Nucleus accumbens (tissue), 56 donors: ENCODE measurements around the gene NRL.
"Not testable (repeated sequence)": the region's sequence is repeated elsewhere in the genome, so short reads cannot be mapped to it uniquely, and the experiment has no call there.

Experiments used
- DNase-seq, 56 donors: peaks; one replicate each; lab custom pipeline; 2025; lab: John Stamatoyannopoulos, UW

The NRL gene

GRCh38 chr14:24035769-24036168 lies 79.0 kb downstream of the NRL start:
- DNase-seq, result not testable (repeated sequence)

DNA sequence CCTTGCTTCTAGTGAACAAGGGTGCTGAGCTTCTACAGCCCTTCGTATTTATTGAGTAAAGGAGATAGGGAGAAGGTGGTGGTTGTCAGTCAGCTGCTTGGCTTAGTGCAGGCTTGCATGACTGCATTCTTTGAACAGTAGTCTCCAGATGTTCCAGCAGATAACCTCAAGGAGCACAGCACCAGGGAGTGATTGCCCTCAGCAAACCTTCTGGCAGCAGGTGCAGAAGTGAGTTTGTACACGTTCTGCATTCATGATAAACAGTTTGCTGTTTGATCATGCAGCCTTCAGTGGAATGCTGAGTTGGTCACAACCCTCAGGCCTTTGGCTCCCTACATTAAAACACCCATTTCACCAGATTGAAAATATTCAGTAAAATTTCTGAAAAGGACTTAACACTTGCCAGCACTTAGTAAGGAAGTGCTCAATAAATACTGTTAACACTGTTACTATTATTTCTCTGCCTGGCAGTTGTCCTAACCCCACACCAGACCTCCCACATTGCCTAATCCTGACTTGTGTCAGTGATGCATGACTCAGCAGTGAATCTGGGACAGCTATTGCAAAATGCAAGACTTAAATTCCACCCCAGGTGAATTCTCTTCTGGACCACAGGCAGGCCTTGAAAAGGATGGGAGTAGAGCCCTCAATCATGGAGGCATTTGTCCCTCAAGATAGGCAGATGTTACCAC lies 81.9 kb downstream of the NRL start:
- DNase-seq, result peak in 7 of 56 donors; percentile 10 to 53 (median 29)

DNA sequence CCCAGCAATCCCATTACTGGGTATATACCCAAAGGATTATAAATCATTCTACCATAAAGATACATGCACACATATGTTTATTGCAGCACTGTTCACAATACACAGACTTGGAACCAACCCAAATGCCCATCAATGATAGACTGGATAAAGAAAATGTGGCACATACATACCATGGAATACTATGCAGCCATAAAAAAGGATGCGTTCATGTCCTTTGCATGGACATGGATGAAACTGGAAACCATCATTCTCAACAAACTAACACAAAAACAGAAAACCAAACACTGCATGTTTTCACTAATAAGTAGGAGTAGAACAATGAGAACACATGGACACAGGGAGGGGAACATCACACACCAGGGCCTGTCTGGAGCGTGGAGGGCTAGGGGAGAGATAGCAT lies 83.4 kb downstream of the NRL start:
- DNase-seq, result not testable (repeated sequence)

DNA sequence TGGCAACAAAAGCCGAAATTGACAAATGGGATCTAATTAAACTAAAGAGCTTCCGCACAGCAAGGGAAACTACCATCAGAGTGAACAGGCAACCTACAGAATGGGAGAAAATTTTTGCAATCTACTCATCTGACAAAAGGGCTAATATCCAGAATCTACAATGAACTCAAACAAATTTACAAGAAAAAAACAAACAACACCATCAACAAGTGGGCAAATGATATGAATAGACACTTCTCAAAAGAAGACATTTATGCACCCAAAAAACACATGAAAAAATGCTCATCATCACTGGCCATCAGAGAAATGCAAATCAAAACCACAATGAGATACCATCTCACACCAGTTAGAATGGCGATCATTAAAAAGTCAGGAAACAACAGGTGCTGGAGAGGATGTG lies 85.1 kb downstream of the NRL start:
- DNase-seq, result not testable (repeated sequence)
